Measurements from ENCODE around the gene BHLHA15.

Gene BHLHA15

GRCh38 chr7:98186452-98187137 lies 24.6 kb upstream of the BHLHA15 start:
- no peak for TF ChIP-seq CTCF (IDR thresholded peaks at IDR 0.05; ENCODE audit: low read depth, low read length)
- H3K4me3 ChIP-seq (ENCODE audit: low read depth, low read length), result no peak overlapping the region
- in situ Hi-C loops (cut with HindIII; ENCODE audit: low sequenced_read_pairs), result no loop called here
- DNase-seq (ENCODE audit: low read depth, low spot score), result peak; percentile 52

- no peak for DNase-seq (ENCODE audit: low read depth, low spot score)
- in situ Hi-C loops (cut with HindIII; ENCODE audit: low sequenced_read_pairs), result no loop called here
- TF ChIP-seq CTCF (IDR thresholded peaks at IDR 0.05; ENCODE audit: low read depth, low read length), result no peak
- no peak overlapping the region for H3K4me3 ChIP-seq (ENCODE audit: low read depth, low read length)
Measured at GRCh38 chr7:98187138-98187502, 24.1 kb upstream of the BHLHA15 start.

- in situ Hi-C loops (cut with HindIII; ENCODE audit: low sequenced_read_pairs), result no loop called here
- no peak for DNase-seq (ENCODE audit: low read depth, low spot score)
- no peak overlapping the region for H3K4me3 ChIP-seq (ENCODE audit: low read depth, low read length)
- TF ChIP-seq CTCF (IDR thresholded peaks at IDR 0.05; ENCODE audit: low read depth, low read length), result no peak
Measured at GRCh38 chr7:98189559-98189958, 21.7 kb upstream of the BHLHA15 start.

- DNase-seq (ENCODE audit: low read depth, low spot score), result no peak
- in situ Hi-C loops (cut with HindIII; ENCODE audit: low sequenced_read_pairs), result no loop called here
Measured at GRCh38 chr7:98191668-98192431, 19.4 kb upstream of the BHLHA15 start.

GRCh38 chr7:98192781-98193457 lies 18.3 kb upstream of the BHLHA15 start:
- DNase-seq (ENCODE audit: low read depth, low spot score), result no peak
- H3K4me3 ChIP-seq (ENCODE audit: low read depth, low read length), result no peak overlapping the region
- in situ Hi-C loops (cut with HindIII; ENCODE audit: low sequenced_read_pairs), result no loop called here
- TF ChIP-seq CTCF (IDR thresholded peaks at IDR 0.05; ENCODE audit: low read depth, low read length), result no peak

More at GRCh38 chr7:98191668-98192431, 19.4 kb upstream of the BHLHA15 start:
- no peak overlapping the region for H3K4me3 ChIP-seq (ENCODE audit: low read depth, low read length)
- no peak for TF ChIP-seq CTCF (IDR thresholded peaks at IDR 0.05; ENCODE audit: low read depth, low read length)

GRCh38 chr7:98193474-98194180 lies 17.6 kb upstream of the BHLHA15 start:
- DNase-seq (ENCODE audit: low read depth, low spot score), result no peak
- in situ Hi-C loops (cut with HindIII; ENCODE audit: low sequenced_read_pairs), result no loop called here
- no peak overlapping the region for H3K4me3 ChIP-seq (ENCODE audit: low read depth, low read length)
- no peak for TF ChIP-seq CTCF (IDR thresholded peaks at IDR 0.05; ENCODE audit: low read depth, low read length)

All from astrocyte of the spinal cord (primary cell).